Activated CD8-positive, alpha-beta memory T cell treated with anti-CD3 and anti-CD28 coated beads for 48 hours (primary cell): ENCODE measurements around the gene SLC22A3.
"Not testable (repeated sequence)": the region's sequence is repeated elsewhere in the genome, so short reads cannot be mapped to it uniquely, and the experiment has no call there.

Experiments
- DNase-seq, 3 experiments: peaks; one replicate each; pipeline ENCODE4 v3.0.0-alpha.2; 2020; ENCODE audit warnings: low read depth in 2 of 3, low spot score in 2 of 3

SLC22A3 gene

GRCh38 chr6:160373601-160374000 lies 25.4 kb downstream of the SLC22A3 start:
- not testable (repeated sequence) for DNase-seq

GRCh38 chr6:160374836-160375560 lies 26.8 kb downstream of the SLC22A3 start:
- no peak for DNase-seq

DNA sequence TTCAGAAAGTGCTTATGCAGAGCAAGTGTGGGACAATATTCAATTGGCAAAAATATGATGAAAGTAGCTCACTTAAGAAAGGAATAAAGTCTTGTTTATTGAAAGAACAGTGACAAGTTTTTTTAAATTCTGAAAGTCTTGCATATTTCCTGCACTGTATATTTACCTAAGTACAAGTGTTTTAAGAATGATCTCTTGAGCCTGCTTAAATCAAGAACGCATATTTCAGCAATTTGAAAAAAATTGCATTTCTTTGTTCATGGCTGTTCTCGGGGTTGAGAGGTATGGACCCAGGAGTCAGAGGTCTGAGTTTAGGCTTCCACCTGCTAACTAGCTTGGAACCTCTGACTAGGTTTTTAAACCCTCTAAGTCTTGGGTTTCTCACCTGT lies 27.4 kb downstream of the SLC22A3 start:
- no peak for DNase-seq

- DNase-seq: no peak
Observed at GRCh38 chr6:160376445-160376844, 28.3 kb downstream of the SLC22A3 start.

DNA sequence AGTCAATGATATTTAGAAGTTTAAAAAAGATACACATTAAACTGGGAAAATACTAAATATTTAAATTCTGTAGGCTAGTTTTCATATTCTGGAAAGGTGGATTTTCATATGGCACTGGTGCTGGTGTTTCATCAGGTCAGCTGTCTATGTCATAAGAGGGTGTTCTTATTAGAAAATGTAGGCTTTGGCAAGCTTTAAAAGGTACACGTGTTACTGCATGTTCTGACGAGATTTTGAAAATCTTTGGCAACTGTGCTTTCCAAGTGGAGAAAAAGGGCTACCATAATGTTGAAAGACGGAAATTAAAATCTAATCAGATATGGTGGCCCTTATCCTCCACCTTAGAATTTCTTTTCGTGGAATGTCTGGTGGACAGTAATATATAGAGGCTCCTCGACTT lies 30.0 kb downstream of the SLC22A3 start:
- no peak for DNase-seq

DNA sequence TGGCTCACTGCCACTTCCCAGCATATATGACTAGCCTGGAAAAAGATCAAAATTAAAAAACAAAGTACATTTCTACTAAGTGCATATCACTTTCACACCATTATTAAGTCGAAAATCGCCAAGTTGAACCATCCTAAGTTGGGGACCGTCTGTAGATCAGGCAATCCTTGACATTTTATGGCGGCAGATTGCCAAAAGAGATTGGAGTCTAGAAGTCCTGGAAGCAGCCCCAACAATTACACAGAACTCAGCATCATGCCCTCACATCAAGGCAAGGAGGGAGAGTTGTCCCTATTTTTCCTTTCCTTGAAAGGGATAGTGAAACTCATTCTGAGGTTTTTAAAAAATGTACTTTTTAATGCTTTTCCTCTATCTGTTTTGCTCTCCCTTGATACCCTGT lies 30.7 kb downstream of the SLC22A3 start:
- DNase-seq: no peak

DNA sequence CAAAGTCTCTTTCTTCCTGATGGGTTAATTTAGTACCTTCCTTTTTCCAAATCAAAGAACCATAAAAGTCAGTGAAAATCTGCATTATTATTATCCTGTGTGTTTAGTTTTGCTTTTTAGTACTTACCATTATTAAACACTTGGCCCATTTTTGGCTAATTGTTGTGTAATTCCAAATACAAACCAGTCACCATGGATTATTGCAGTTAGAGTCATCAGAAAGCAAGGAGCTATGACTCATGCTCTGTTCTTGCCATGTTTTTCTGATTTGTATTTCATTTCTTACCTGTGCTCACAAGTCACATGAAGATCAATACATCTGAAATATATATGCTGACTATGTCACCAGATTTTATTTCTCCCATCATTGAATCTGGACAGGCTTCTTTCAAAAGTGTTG lies 31.3 kb downstream of the SLC22A3 start:
- DNase-seq: no peak

GRCh38 chr6:160382946-160383345 lies 34.8 kb downstream of the SLC22A3 start:
- DNase-seq: no peak

DNA sequence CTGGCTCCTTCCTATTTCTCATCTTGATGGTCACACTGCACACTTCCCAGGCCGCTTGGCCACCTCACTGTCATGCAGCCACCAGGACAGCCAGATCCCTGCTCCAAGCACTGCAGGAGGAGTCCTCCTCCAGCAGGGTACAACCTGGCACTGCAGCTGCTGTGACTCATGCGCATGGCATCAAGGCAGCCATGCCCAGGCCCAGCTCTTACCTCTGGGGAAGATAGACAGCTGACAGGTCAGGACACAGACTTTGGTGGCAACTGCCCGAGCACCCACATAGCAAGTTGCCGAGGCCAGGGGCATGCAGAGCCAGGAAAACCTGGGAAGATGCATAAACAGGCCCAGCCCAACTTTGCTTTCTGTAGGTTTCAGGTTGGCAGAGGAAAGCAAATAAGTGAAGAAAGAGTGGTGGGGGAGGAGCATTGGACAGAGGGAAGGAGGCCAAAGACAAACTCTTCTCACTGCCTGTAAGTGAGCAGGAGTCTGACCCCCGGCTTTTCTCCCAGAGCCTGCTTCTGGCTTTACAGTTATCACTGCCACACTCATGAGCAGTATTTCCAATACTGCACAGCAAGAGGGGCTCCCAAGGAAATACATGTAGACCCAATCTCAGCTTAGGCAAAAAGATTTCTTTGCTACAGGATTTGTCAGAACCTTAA lies 38.8 kb downstream of the SLC22A3 start:
- no peak for DNase-seq

DNA sequence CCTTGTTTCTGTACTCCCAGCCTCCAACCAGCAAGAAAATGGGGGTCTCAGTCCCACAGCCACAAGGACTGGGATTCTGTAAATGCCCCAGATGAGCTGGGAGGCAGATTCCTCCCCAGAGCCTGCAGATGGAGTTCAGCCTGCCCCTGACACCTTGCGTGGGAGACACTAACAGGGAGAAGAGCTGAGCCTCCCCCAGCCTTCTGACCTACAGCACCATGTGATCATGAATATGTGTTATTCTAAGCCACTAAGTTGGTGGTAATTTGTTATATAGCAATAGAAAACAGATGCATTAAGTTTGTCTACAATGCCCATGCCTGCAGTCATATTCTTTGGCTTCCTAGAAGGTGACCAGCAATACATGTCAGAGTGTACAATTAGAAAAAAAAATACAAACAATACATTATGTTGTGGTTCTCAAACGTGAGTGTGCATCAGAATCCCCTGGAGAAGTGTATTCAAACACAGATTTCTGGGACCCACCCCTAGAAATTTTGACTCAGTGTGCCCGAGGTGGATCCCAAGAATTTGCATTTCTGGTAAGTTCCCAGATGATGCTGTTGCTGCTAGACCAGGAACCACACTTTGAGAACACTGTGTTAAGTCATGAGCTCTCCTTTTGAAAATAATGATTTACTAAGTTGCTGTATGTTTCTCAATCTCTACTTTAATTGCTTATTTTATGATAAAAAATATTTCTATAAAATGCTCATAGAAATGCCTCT lies 39.9 kb downstream of the SLC22A3 start:
- DNase-seq: no peak

DNA sequence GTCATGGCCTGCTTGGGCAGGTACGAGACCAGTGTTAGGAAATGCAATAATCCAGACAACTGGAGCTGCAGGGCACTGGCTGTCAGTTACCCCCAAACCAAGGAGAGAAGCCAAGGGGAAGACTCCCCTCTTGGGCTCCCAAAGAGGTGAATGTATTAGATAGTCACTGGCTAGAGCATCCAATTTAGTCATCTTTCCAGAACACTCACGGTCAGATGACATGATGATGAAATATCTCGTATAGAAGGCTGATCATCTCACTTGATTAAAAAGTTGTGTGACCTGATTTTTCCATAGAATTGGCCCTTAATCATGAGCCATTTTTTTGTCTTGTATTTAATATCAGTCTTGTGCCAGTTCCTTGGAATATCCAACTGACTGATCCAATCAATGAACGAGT lies 40.7 kb downstream of the SLC22A3 start:
- no peak for DNase-seq

DNA sequence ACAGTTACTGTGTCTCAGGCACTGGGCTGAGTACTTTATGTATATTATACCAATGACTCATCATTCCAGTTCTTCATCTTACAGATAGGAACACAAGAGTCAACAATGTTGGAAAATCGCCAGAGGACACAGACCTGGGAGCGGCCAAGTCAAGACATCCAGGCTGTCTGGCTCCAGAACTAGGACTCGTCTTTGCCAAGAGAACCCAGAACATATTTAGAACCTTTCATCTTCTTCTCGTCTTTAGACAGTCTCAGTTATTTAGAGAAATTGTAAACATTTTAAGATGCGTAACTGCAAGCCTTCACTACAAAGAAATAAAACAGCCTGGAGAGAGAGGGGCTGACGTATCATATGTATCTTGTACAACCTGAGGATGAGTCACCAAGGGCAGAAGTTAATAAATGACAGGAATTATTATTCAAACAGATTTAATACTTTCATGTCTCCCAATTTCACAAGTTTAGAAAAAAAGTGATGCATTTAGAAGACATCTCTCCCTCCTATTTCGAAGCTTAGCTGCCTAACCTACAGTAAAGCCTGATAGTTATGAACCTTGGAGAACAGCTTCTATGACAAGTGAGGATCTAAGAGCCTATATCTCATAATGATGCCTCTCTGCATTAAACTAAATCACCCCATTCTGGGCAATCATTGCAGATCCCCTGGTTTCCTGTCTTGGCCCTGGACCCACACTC lies 43.4 kb downstream of the SLC22A3 start:
- no peak for DNase-seq

DNA sequence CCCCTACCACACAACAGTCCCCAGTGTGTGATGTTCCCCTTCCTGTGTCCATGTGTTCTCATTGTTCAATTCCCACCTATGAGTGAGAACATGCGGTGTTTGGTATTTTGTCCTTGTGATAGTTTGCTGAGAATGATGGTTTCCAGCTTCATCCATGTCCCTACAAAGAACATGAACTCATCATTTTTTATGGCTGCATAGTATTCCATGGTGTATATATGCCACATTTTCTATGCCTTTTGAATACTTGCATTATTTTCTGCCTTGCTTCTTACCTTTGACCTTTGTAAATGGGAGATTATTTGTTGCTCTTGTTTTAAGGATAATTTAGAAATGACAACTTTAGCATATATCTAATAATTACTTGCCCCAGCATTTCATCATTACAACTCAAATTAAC lies 45.3 kb downstream of the SLC22A3 start:
- not testable (repeated sequence) for DNase-seq

- DNase-seq: no peak
Observed at GRCh38 chr6:160393891-160394653, 45.9 kb downstream of the SLC22A3 start.

DNA sequence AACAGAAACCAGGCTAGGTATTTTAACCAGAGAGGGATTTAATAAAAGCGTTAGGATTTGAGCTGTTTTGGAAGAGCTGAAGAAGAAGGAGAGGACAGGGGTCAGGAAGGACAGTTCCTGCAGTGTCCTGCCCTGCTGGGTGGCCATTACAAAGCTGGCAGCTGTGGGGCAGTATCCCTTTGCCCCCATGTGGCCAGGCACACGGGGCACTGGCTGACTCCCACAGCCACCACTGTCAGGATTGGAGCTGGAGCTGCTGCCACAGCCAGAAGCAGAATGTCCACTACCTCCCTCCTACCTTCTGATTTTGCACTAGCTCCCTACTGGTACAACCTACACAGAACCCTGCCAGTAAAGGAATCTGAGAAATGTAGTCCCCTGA lies 46.5 kb downstream of the SLC22A3 start:
- no peak for DNase-seq

GRCh38 chr6:160395187-160395586 lies 47.0 kb downstream of the SLC22A3 start:
- no peak for DNase-seq

DNA sequence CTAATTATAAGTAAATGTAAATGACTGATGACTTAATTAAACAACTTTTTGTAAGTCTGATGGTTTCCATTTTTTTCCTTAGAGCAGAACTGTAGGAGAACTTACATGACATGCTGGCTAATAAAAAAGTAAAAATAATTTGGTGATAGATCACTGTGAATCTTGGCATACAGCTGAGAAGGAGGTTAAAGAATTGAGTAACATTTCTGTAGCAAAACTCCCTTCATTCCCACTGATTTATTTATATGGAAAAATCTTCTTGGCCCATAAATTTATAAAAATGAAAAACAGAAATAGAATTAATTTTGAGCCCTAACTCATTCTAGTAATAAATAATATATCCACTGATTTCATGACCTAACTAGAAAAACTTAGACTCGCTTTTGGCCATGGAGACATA lies 48.1 kb downstream of the SLC22A3 start:
- DNase-seq: no peak

DNA sequence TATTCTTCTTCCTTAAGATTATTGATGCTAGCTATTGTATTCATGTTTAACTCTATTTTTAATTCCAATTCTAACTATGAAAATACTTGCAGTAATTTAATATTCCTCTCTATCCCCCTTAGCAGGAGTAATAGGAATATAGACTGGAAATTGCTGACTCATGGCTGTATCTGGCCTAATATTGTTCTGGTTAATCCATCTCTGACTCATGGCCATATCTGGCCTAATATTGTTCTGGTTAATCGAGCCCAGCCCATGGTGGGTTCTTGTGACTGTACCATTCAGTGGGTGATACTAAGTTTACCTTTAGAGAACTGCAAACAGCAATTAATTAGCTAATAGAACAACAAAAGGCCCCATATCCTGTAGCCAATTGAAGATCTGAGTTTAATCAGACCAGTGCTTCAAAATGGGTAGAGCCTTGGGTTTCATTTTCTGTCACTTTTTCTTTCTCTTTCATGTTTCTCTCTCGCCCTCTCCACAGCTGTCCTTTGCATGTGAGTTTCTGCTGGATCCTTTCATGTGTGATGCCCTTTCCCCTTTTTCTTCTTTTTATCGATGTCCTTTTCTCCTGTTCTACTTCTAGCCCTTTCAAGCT lies 50.6 kb downstream of the SLC22A3 start:
- no peak for DNase-seq

- no peak for DNase-seq
Observed at GRCh38 chr6:160400446-160400845, 52.3 kb downstream of the SLC22A3 start.

GRCh38 chr6:160408528-160408927 lies 60.4 kb downstream of the SLC22A3 start:
- no peak for DNase-seq

- no peak for DNase-seq
Observed at GRCh38 chr6:160412993-160413392, 64.8 kb downstream of the SLC22A3 start.
